Caco-2 (cell line): ENCODE data around the gene BHLHE40. TPM values are rescaled to one million over a fixed set of nuclear protein-coding genes. Genes with fewer than 3 reads are reported as not detected.

Source experiments
- BruUV-seq: library from RNA; stranded (reverse); fragments of 400-500 nt; replicated peaks from 2 replicates; lab custom pipeline; 2021; lab: Mats Ljungman, UMichigan
- CTCF ChIA-PET: fragments of 300-600 bp; sonication (Branson Sonifier 250); formaldehyde crosslinking; loops from one replicate; lab custom pipeline; 2022; ENCODE audit warnings: antibody characterized with exemption; lab: Charles Lee
- POLR2A ChIA-PET: fragments of 300-600 bp; sonication (Branson Sonifier 250); formaldehyde crosslinking; loops from one replicate; lab custom pipeline; 2022; ENCODE audit warnings: antibody characterized with exemption; lab: Charles Lee
- DNase-seq, 2 experiments: peaks; one replicate each; pipeline versions ENCODE4 v3.0.0 to v3.0.0-alpha.2; 2020 to 2022
- H3K27me3 ChIP-seq: replicated peaks from 2 replicates; pipeline ENCODE4 v1.6.0; 2011; ENCODE audit warnings: low read length; ENCODE audit not compliant: control insufficient read depth, insufficient read depth
- H3K36me3 ChIP-seq: 2 replicates; pipeline ENCODE4 v1.5.1; 2011; ENCODE audit warnings: low read length; ENCODE audit not compliant: control insufficient read depth, insufficient read depth
- H3K4me1 ChIP-seq: fragments of 250-450 bp; sonication (Bioruptor Pico); 2 replicates; pipeline ENCODE4 v1.5.1; 2020; ENCODE audit warnings: mild to moderate bottlenecking
- H3K4me3 ChIP-seq: 2 replicates; pipeline ENCODE4 v1.5.1; 2011; ENCODE audit warnings: low read depth, mild to moderate bottlenecking, control low read depth, low read length
- H3K9me3 ChIP-seq: fragments of 250-450 bp; sonication (Bioruptor Pico); 2 replicates; pipeline ENCODE4 v1.5.1; 2020; ENCODE audit warnings: mild to moderate bottlenecking, moderate library complexity
- H3K27ac Mint-ChIP-seq: one replicate; pipeline ENCODE4 v1.8.0; 2022; ENCODE audit warnings: mixed read lengths; ENCODE audit not compliant: unreplicated experiment
- H3K27me3 Mint-ChIP-seq: one replicate; pipeline ENCODE4 v1.8.0; 2022; ENCODE audit warnings: mixed read lengths; ENCODE audit not compliant: insufficient read depth, unreplicated experiment
- H3K36me3 Mint-ChIP-seq: one replicate; pipeline ENCODE4 v1.8.0; 2022; ENCODE audit warnings: mild to moderate bottlenecking, mixed read lengths; ENCODE audit not compliant: insufficient read depth, unreplicated experiment
- H3K4me1 Mint-ChIP-seq: one replicate; pipeline ENCODE4 v1.8.0; 2022; ENCODE audit warnings: low read depth, mixed read lengths; ENCODE audit not compliant: unreplicated experiment
- H3K4me3 Mint-ChIP-seq: one replicate; pipeline ENCODE4 v1.8.0; 2022; ENCODE audit warnings: mild to moderate bottlenecking, moderate library complexity, mixed read lengths; ENCODE audit not compliant: unreplicated experiment
- H3K9me3 Mint-ChIP-seq: one replicate; pipeline ENCODE4 v1.8.0; 2022; ENCODE audit warnings: mixed read lengths; ENCODE audit not compliant: unreplicated experiment
- CTCF ChIP-seq, 2 experiments: fragments of 200-600 bp in 1 of 2; IDR thresholded peaks; 1 replicate in 1 of 2; 2 replicates in 1 of 2; pipeline versions ENCODE4 v1.5.1 to v1.8.0; 2011 to 2022; ENCODE audit warnings: antibody characterized with exemption in 1 of 2, control low read depth in 1 of 2, inconsistent platforms in 1 of 2, low read depth in 1 of 2, low read length in 1 of 2, mild to moderate bottlenecking in 1 of 2, moderate library complexity in 1 of 2; ENCODE audit not compliant: insufficient read depth in 1 of 2, severe bottlenecking in 1 of 2, unreplicated experiment in 1 of 2
- intact Hi-C: fragments of 100-400 bp; cut with micrococcal nuclease; formaldehyde crosslinking; loops from one replicate; pipeline ENCODE4 v1.10.0; 2022; ENCODE audit not compliant: unreplicated experiment
- total RNA-seq: library from RNA; stranded (reverse); gene quantifications from 2 replicates; pipeline ENCODE4 v1.2.3, GENCODE V29; 2022

Gene BHLHE40
- total RNA-seq, 1 experiment from 2014 or later: 8.5 TPM

GRCh38 chr3:4935347-4935746 lies 43.9 kb upstream of the BHLHE40 start:
- H3K27me3 Mint-ChIP-seq: peaks cover 4% of the 10 kb centered on the region
- H3K9me3 Mint-ChIP-seq: no peaks in the 10 kb centered on the region
- ChIA-PET CTCF (no interaction called here), POLR2A (no interaction called here)
- no peak overlapping the region for H3K4me3 ChIP-seq
- no peaks in the 10 kb centered on the region for H3K27me3 ChIP-seq
- DNase-seq: no peak
- no peaks in the 10 kb centered on the region for H3K9me3 ChIP-seq
- H3K4me1 Mint-ChIP-seq: no peaks in the 10 kb centered on the region
- H3K36me3 Mint-ChIP-seq: no peaks in the 10 kb centered on the region
- H3K27ac Mint-ChIP-seq: no peak overlapping the region
- H3K4me3 Mint-ChIP-seq: no peak overlapping the region
- BruUV-seq: no TSS peak
- intact Hi-C loops: no loop called here
- H3K4me1 ChIP-seq: no peaks in the 10 kb centered on the region
- TF ChIP-seq CTCF (IDR thresholded peaks at IDR 0.05; ENCODE audit: insufficient read depth in 1 of 2, low read depth in 1 of 2, low read length in 1 of 2, severe bottlenecking in 1 of 2, unreplicated experiment in 1 of 2): no peak
- H3K36me3 ChIP-seq: no peaks in the 10 kb centered on the region

GRCh38 chr3:4936982-4937614 lies 42.1 kb upstream of the BHLHE40 start:
- BruUV-seq: no TSS peak
- ChIA-PET POLR2A (no interaction called here), CTCF (no interaction called here)
- intact Hi-C loops: no loop called here
- H3K36me3 Mint-ChIP-seq: no peaks in the 10 kb centered on the region
- no peak overlapping the region for H3K27ac Mint-ChIP-seq
- H3K4me1 ChIP-seq: no peaks in the 10 kb centered on the region
- no peaks in the 10 kb centered on the region for H3K4me1 Mint-ChIP-seq
- H3K9me3 Mint-ChIP-seq: no peaks in the 10 kb centered on the region
- H3K27me3 ChIP-seq: no peaks in the 10 kb centered on the region
- H3K27me3 Mint-ChIP-seq: peaks cover 4% of the 10 kb centered on the region
- no peak overlapping the region for H3K4me3 ChIP-seq
- H3K4me3 Mint-ChIP-seq: no peak overlapping the region
- H3K36me3 ChIP-seq: no peaks in the 10 kb centered on the region
- no peaks in the 10 kb centered on the region for H3K9me3 ChIP-seq
- DNase-seq: no peak
- TF ChIP-seq CTCF (IDR thresholded peaks at IDR 0.05; ENCODE audit: insufficient read depth in 1 of 2, low read depth in 1 of 2, low read length in 1 of 2, severe bottlenecking in 1 of 2, unreplicated experiment in 1 of 2): no peak

- CTCF ChIA-PET: no interaction called here
- H3K27me3 Mint-ChIP-seq: peaks cover 4% of the 10 kb centered on the region
- POLR2A ChIA-PET: no interaction called here
Measured at GRCh38 chr3:4938281-4938982, 40.8 kb upstream of the BHLHE40 start.

More at GRCh38 chr3:4938281-4938982, 40.8 kb upstream of the BHLHE40 start:
- H3K4me1 ChIP-seq: no peaks in the 10 kb centered on the region
- H3K9me3 ChIP-seq: 0 out of 2 replicates have a peak, but pooled peaks cover 3% of the 10 kb centered on the region
- no peaks in the 10 kb centered on the region for H3K36me3 ChIP-seq
- no TSS peak for BruUV-seq
- Mint-ChIP-seq H3K4me3 (no peak overlapping the region), H3K4me1 (no peaks in the 10 kb centered on the region), H3K27ac (no peak overlapping the region), H3K36me3 (no peaks in the 10 kb centered on the region), H3K9me3 (no peaks in the 10 kb centered on the region)
- no peak for DNase-seq
- no peak for TF ChIP-seq CTCF (IDR thresholded peaks at IDR 0.05; ENCODE audit: insufficient read depth in 1 of 2, low read depth in 1 of 2, low read length in 1 of 2, severe bottlenecking in 1 of 2, unreplicated experiment in 1 of 2)
- H3K4me3 ChIP-seq: no peak overlapping the region
- no peaks in the 10 kb centered on the region for H3K27me3 ChIP-seq
- intact Hi-C loops: no loop called here
